HG03064 (cell line): ENCODE measurements around the gene IDI2.
"Not testable (repeated sequence)": the region's sequence is repeated elsewhere in the genome, so short reads cannot be mapped to it uniquely, and the experiment has no call there.

Experiments
- ATAC-seq: cut with Tn5 transposase; IDR thresholded peaks from one replicate; pipeline ENCODE4 v1.9.1; 2021; ENCODE audit warnings: low read depth; ENCODE audit not compliant: unreplicated experiment

Gene IDI2

DNA sequence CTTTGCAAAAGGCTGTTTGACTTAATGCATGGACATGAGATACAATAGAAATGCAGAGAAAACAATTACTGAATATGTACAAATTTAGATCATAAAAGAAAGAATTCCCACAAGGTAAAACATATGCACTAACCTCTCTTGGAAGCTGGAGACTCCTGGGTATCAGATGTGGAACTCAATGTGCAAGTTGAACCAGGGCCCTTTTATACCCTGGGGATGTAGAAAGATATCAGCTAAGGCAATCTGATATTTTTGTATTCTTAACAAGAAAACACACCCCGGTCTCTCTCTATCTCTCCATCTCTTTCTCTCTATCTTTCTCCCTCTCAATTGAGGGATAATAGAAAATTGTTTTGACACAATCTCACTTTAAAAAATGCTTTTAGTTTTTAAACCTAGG is at the start of gene IDI2:
Gene IDI2 (minus strand): TSS at position 177 of the 400 bp plus-strand sequence. CDS start 1,136 bp downstream, outside the sequence.
- no peak for ATAC-seq

DNA sequence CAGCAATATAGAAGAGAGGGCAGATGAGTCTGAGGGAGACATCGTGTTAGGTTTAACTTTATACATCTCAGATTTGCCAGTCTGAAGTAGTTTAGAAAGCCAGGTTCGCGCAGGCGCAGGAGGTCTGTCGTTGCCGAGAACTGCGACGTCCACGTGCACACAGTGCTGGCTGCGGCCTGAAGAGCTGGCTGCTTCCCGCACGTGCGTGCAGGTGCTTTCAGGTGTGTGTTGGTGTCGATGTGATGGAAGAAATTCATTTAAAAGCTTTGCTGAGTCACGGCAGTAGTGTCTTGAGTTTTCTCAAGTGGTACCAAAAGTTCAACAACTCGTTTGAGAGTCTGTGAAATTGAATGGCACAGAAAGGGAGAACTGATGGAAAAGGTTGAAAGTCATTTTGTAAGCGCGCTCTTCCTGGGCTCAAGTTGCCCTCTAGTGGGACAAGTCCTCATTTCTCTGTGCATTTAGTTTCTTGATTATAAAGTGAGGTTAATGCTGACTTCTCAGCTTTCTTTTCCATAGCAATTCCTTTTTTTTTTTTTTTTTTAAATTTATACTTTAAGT is 49.2 kb upstream of the IDI2 start:
- no peak for ATAC-seq

GRCh38 chr10:1074052-1074747 is 48.5 kb upstream of the IDI2 start:
- ATAC-seq = no peak

GRCh38 chr10:1070919-1071318 is 45.3 kb upstream of the IDI2 start:
- ATAC-seq = no peak

DNA sequence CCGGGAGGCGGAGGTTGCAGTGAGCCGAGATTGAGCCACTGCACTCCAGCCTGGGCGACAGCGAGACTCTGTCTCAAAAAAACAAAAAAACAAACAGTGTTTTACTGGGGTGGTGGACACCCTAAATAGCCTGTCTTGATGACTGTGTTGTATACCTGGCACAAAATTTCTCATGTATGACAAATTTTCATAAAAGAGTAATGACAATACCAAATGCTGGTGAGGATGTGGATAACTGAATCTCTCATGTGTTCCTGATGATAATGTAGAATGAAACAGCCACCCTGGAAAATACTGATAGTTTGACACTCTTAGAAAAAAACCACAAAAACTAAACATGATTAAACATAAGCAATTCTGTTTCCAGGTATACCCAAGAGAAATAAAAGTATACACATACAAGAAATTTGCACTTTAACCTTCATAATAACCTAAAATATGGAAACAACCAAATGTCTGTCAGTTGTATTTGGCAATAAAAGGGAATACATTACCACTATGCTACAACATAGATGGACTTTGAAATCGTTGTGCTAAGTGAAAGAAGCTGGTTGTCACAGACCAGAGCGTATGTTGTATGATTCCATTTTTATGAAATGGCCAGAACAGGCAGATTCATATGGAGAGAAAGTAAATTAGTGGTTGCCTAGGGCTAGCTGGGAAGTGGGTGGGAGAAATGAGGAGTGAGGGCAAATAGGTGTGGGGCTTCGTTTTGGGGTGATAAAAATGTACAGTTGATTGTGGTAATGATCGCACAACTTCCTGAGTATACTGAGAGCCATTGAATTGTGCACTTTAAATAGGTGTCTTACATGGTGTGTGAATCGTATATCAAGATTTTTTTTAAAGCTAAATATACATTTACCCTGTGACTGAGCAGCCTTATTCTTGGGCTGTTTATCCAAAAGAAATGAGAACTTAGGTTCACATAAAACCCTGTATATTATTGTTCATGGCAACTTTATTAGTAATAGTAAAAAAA is 43.0 kb upstream of the IDI2 start:
- no peak for ATAC-seq

GRCh38 chr10:1066734-1067133 is 41.1 kb upstream of the IDI2 start:
- ATAC-seq = not testable (repeated sequence)

- ATAC-seq = no peak
Measured at GRCh38 chr10:1064964-1065247, 39.2 kb upstream of the IDI2 start.

DNA sequence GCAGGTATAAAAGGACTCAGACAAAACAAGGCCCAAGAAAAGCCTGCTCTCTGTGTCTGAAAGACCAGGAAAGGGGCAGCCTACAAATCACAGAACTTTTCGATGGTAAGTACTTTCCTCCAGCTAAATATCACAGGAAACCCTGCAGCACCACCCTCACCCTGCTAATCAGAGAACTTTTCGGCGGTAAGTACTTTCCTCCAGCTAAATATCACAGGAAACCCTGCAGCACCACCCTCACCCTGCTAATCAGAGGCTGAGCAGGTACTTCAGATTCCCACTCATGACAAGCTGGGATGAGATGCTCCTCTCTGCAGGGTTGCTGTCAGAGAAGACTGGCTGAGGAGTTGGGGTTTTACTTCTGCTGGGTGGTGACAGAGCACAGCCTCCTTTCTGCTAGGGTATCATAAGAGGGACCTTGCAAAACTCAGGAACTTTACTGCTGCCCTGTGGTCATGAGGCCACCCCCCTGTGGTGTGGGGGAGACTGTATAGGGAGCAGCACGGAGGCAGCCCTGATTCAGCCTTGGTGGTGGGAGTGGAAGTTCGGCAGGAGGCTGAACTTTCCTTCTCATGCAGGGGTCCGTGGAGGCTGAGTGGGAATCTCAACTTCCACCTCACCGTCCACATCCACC is 37.7 kb upstream of the IDI2 start:
- no peak for ATAC-seq

DNA sequence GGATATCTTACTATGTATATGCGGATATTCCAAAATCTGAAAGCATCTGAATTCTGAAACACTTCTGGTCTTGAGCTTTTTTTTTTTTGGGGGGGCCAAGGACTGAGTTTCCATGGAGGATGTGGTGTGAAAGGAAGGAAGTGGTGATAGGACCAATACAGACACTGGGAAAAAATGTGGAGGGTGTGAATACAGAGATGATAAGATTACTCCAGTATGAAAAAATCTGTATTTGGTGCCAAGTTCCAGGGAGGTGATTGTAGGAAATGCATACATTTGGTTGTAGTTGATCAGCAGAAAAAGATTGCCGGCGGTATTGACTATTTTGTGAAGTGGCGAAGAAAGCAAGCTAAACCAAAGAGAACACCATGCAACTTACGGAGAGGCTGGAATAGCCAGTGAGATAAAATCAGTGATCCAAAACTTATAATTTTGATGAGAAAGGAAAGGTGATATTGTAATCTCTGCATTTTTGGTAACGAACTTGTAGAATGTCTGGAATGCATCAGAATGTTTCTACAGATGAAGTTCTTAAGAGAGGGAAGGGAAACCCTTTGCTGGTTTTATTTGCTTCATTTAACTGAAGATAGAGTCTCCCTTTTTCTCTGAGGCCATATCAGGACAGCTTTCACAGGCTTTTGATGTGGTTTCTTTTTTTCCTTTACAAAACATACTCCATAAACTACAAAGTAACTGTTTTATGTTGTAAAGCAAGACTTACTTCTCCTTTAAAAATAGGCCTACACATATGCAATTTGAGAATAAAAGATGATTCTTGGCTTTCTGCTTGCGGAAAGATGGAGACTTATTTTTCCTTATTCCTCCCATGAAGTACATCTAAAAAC is 36.5 kb upstream of the IDI2 start:
- ATAC-seq = no peak

- no peak for ATAC-seq
Measured at GRCh38 chr10:1059902-1060301, 34.2 kb upstream of the IDI2 start.

DNA sequence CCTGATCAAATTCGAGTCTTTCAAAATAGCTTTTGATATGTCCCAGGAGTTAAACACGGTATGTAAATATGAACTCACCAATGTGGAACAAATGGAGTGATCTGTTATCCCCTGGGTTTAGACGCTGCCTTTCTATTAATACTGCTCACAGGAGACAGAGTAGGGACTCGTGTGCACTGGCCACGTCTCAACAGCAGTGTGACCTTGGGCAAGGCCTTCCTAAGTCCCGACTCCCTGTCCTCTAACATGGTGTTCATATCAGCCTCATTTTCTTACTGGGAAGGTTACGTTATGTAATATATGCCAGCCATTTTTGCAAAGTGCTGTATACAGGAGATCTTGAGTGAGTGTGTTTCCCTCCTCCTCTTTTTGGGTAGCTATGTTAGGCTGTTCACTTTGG is 32.4 kb upstream of the IDI2 start:
- no peak for ATAC-seq

DNA sequence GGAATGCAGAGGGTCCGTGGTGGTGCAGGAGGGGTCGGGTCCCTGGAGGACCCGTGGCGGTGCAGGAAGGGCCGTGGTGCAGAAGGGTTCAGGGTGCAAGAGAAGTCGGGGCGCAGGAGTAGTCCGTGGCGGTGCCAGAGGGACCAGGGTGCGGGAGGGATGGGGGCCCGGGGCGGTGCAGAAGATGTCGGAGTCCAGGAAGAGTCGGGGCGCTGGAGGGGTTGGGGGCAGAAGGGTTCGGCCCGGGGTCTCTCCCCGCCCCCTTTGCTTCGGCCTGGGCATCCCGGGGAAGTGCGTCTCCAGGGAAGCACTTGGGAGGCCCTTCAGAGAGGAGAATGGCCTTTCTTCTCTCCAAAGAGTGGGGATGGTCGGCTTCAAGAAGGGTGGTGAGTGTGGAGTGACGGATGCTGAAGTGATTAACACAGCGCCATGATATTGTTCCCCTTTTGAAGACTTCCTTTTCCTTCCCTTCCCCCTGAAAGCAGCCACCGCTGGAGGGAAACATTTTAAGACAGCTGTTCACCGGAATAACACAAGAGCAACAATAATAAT is 31.5 kb upstream of the IDI2 start:
- peak; percentile 1 for ATAC-seq

DNA sequence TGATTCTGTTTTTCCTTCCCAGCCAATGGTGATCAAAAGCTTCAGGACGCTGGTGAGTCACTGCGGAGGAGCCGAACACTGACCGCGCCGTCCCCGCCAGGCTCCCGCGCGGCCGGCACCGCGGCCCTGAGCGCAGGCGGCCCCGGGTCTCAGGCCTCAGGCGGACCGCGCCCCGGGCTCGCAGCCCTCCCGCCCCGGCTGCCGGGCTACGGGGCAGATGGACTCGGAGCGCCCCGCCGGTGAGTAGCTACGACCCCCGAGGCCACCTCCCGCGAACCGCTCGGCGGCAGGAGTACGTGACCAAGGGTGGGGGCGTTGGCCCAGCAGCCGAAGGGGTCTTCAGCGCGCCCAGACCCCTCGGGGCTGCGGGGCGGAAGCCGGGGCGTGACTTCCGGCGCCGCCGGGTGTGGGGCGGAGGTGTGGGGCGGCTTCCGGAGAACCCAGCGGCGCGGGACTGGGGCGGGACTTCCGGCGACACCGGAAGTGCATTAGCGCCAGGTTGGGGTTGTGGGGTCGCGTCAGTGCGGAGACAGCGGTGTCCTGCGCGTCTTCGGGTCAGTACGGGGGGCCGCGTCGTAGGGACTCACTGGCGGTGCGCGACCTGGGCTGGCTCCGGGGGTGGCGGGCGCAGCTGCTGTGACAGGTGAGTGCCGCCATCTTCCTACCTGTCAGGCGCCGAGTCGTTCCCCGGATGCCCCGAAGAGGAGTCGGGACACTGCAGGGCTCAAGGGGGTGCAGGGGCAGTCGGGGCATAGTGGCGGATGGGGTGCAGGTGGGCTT is 30.9 kb upstream of the IDI2 start, which contains the start of gene WDR37:
Gene WDR37 (plus strand): TSS at position 60 of the 780 bp plus-strand sequence. CDS start 15,771 bp downstream, outside the sequence.
- ATAC-seq = peak; percentile 90

GRCh38 chr10:1054684-1055083 is 29.0 kb upstream of the IDI2 start:
- ATAC-seq = no peak

DNA sequence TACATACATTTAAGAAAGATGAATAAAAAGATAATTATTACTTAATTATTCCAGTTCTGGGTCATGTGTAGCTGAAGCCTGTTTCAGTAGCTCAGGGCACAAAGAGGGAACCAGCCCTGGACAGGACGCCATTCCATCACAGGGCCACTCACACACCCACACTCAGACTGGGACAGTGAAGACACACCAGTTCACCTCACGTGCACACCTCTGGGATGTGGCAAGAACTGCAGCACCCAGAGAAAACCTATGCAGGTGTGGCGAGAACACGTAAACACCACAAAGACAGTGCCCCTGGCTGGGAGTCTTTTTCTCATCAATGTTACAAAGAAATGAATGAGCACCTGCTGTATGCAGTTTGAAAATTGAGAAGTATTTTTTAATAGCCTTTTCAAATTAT is 24.9 kb upstream of the IDI2 start:
- ATAC-seq = no peak

DNA sequence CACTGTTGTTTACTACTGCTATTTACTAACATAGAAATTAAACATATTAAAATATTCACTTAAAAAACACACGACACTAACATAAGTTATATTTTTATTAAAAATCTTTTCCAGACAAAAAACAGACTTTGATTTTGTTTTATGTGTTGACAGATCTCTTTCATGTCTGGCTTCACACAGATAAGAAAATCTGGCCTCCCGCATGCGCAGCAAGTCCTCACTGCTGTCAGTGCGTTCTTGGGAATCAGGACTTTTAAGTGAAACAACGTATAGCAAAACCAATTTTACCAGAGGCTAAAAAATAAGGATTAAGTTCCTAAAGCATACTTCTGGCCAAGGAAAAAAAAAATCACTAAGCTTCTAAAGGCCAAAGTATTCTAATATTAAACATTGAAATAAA is 24.5 kb upstream of the IDI2 start:
- no peak for ATAC-seq

GRCh38 chr10:1049425-1049958 is 23.8 kb upstream of the IDI2 start:
- ATAC-seq = no peak

DNA sequence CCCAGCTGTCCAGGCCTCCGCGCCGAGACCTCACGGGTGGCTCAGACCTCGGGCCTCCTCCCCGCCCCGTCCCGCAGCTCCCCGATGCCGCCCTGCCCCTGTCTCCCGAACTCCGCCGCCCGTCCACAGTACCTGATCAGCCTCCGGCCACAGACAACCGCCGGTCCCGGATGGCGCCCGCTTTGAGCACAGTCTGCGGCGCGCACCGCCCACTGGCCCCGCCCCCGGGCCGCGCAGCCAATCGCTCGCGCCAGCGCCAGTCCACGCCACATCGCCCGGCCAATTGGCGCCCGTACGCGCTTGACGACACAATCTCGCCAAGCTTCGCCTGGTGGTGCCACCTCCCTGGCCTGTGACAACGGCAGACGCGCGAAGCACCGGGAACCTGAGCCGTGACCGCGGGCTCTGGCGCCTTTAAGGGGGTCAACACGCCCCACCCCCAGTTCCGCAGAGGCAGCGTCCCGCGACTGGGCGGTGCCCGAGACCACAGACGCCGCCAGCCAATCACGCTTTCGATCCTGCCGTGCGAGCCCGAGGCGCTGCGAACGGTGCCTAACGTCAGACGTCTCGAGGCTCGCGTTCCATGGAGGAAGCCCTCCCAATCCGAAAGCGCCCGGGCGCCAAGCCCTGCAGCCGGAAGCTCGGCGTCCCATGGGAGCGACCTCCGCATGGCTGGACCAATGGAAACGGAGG is 23.2 kb upstream of the IDI2 start, which contains the start of gene IDI1:
Gene IDI1 (minus strand): TSS at position 388 of the 693 bp plus-strand sequence. CDS start 116 bp downstream, at position 272.
- ATAC-seq = peak; percentile 77
